HG02610 (cell line): Measurements from ENCODE around the gene RNF13.
"Not testable (repeated sequence)": the region's sequence is repeated elsewhere in the genome, so short reads cannot be mapped to it uniquely, and the experiment has no call there.

Experiments
- ATAC-seq: cut with Tn5 transposase; IDR thresholded peaks from one replicate; pipeline ENCODE4 v1.9.1; 2021; ENCODE audit warnings: mild to moderate bottlenecking, moderate library complexity; ENCODE audit not compliant: unreplicated experiment

RNF13 gene

DNA sequence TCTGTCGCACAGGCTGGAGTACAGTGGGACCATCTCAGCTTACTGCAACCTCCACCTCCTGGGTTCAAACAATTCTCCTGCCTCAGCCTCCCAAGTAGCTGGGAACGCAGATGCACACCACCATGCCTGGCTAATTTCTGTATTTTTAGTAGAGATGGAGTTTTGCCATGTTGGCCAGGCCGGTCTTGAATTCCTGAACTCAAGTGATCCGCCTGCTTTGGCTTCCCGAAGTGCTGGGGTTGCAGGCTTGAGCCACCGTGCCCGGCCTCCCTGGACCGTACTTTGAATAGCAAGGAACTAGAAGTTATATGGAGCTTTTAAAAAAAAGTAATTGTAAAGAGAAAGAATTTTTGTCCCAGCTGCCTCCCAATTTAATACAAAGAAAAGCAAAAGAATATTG, 12.3 kb upstream of the RNF13 start:
- ATAC-seq: no peak

DNA sequence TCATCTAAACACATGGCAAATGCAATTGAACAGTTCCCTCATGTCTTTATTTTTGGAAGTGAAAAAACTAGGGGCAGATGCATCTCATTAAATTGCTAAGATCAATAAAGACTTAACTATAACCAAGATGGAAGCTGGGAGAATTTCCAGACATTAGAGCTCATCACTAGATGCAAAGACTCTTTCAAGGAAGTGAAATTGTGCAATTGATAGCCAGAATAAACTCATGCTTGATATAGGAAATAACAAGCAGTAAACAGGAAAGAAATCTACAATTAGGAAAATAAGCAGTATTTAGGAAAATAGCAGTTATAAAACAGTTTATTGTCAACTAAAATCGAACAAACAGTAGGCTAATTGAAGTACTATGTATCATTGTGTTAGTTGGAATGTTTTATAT, 11.8 kb upstream of the RNF13 start:
- ATAC-seq: no peak

- ATAC-seq: no peak
Observed at GRCh38 chr3:149801639-149802038, 11.4 kb upstream of the RNF13 start.

DNA sequence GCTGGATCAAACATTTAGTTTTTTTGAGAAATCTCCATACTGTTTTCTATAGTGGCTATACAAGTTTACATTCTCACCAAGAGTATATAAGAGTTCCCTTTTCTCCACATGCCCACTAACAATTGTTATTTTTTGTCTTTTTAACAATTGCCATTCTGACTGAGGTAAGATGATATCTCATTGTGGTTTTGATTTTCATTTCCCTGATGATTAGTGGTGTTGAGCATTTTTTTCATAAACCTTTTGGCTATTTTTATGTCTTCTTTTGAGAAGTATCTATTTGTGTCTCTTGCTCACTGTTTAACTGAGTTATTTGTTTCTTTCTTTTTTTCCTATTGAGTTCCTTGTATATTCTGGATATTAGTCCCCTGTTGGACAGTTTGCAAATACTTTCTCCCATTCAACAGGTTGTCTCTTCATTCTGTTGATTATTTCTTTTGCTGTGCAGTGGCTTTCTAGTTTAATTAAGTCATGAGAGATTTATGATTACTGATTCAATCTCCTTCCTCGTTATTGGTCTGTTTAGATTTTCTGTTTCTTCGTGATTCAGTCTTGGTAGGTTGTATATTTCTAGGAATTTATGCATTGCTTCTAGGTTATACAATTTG, 6.7 kb upstream of the RNF13 start:
- ATAC-seq: no peak

GRCh38 chr3:149808209-149808829, 4.7 kb upstream of the RNF13 start:
- no peak for ATAC-seq

GRCh38 chr3:149809699-149810098, 3.3 kb upstream of the RNF13 start:
- no peak for ATAC-seq

DNA sequence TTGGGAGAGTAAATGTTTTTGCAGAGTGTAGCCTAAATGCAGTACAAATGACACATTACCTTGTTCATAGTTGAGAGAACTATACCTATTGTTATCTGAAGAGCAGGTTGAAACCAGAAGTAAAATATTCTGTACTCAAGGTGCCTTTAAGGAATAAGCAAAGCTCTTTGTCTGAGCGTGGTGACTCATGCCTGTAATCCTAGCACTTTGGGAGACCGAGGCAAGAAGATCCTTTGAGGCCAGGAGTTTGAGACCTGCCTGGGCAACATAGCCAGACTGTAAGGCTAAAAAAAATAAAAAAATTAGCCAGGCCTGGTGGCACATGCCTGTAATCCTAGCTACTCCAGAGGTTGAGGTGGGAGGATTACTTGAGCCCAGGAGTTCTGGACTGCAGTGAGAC, 2.2 kb upstream of the RNF13 start:
- ATAC-seq: no peak

- no peak for ATAC-seq
Observed at GRCh38 chr3:149812165-149812605, 830 bp upstream of the RNF13 start.

DNA sequence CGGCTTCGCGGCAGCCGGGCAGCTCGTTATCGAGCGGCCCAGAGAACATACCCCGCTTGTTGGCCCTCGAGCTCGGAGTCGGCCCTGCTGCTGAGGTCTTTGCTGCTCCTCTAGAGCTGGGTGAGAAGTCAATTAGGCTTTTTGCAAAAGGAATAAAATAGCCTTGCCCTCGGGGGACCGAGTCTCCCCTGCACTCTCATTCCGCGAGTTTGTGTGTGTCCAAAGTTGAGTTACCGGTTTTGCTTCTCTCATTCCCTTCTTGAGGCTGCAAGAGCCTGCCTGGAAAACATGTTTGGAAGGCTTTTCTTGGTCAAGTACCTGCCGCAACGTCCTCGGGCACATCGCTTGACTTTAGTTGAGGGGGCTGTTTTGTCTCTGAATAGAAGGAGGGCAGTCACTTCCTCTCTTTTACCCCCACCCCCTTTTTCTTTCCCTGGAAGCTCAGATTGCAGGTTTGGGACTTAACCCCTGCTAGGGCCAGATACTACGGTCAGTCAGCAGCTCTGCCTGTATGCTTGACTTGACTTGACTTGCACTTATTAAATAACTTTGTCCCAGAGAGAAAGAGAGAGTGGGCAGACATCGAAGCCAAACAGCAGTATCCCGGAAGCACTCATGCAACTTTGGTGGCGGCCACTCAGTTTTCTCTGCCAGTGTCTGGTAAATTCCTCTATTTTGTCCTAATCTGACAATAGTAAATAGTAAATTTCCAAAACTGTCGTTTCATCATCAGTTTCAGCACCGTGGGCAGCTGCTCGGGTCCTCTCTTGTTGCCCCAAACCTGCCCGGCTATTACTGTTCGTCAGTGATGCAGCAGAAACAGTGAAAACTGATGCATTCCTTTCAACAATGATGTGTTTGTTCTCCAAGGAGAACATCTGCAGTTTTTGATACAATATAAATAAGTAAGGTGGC, 609 bp downstream of the RNF13 start:
- peak; percentile 20 for ATAC-seq

DNA sequence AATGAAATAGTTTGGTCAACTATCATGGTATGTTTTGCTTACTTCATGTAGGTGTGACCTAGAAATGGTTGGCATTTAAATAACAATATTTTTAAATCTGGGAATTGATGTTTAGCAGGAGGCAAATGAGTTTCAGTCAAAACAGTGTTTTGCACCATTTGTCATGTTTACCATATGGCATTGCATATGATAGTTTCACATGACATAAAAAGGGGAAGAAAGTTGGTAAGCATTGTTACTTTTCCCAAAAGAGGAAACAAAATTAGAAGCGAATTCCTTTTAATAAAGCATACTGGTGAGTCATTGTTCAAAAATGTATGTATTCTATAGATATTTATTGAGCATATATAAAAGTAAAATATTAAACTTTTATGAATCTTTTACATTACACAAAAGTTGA, 2.3 kb downstream of the RNF13 start:
- ATAC-seq: no peak

- ATAC-seq: no peak
Observed at GRCh38 chr3:149815728-149816127, 2.7 kb downstream of the RNF13 start.

DNA sequence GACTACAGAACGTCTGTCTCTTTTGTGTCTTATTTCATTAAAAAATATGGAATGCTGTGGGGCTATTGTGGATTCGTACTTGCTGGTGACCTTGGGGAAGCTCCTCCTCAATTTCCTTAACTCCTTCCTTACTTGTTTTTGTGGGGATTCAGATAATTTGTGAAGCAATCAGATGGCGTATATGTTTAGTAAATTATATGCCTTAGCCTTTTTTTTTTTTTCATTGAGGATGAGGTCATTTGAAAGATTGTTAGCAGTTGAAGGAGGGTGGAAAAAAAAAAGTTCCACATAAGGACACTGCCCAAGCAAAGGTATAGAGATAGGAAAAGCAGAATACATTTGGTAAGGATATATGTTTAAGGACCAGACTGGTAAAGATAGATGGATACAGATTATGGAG, 3.3 kb downstream of the RNF13 start:
- ATAC-seq: no peak

DNA sequence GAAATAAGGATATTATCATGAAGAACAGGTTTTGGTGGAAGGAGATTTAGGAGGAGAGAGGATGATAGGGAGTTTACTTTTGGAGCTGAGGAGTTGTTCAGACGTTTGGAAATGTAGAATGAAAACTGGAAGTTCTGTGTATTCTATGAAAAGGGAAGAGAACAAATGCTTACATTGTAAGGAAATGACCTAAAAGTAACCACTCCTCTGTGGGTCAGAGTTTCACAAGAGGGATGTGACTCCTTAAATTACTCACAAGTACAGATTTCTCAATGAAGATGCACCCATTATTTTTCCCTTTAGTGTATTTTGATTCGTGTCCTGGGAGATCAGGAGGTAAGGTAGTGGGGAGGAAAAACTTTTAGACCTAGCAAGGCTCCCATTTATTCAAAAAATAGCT, 4.0 kb downstream of the RNF13 start:
- ATAC-seq: no peak

- no peak for ATAC-seq
Observed at GRCh38 chr3:149819432-149819831, 6.4 kb downstream of the RNF13 start.

- ATAC-seq: no peak
Observed at GRCh38 chr3:149820183-149820582, 7.2 kb downstream of the RNF13 start.

- ATAC-seq: no peak
Observed at GRCh38 chr3:149826636-149827035, 13.6 kb downstream of the RNF13 start.

- ATAC-seq: no peak
Observed at GRCh38 chr3:149828390-149828789, 15.4 kb downstream of the RNF13 start.

DNA sequence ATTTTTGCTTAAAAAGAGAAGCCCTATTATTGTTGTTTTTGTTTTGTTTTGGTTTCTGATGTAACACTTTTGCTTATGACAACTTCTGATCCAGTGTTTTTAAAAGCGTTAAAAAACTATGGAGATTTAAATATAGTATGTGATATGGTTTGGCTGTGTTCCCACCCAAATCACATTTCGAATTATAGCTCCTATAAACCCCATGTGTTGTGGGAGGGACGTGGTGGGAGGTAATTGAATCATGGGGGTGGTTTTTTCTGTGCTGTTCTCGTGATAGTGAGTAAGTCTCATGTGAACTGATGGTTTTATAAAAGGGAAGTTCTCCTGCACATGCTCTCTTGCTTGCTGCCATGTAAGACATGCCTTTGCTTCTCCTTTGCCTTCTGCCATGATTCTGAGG, 16.6 kb downstream of the RNF13 start:
- ATAC-seq: not testable (repeated sequence)

DNA sequence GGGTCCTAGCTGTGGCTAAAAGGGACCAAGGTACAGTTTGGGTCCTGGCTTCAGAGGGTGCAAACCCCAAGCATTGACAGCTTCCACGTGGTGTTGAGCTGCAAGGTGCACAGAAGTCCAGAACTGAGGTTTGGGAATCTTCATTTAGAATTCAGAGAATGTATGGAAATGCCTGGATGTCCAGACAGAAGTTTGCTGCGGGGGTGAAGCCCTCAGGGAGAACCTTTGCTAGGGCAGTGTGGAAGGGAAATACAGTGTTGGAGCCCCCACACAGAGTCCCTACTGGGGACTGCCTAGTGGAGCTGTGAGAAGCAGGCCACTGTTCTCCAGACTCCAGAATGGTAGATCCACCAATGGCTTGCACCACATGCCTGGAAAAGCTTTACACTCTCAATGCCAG, 17.9 kb downstream of the RNF13 start:
- no peak for ATAC-seq

GRCh38 chr3:149831321-149831720, 18.3 kb downstream of the RNF13 start:
- ATAC-seq: no peak

GRCh38 chr3:149832086-149832485, 19.1 kb downstream of the RNF13 start:
- ATAC-seq: no peak

DNA sequence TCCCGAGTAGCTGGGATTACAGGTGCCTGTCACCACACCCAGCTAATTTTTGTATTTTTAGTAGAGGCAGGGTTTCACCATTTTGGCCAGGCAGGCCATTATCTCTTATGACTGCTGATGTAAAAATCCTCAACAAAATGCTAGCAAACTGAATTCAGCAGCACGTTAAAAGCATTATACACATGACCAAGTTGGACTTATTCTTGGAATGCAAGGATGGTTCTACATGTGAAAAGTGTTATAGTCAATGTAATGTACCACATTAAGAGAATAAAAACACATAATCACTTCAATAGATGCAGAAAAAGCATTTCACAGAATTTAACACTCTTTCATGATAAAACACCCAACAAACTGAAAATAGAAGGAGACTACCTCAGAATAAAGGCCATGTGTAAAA, 20.2 kb downstream of the RNF13 start:
- no peak for ATAC-seq
